ENCODE results near the gene SLX4. TPM values are rescaled to one million over a fixed set of nuclear protein-coding genes. Genes with fewer than 3 reads are reported as not detected.
A peak's percentile ranks its signal among the peaks of the same experiment; 100 is the strongest.

Gene SLX4
- total and polyA plus RNA-seq, 2 donors (not counting 1 experiment from before 2014, with no cell fraction given), result 5.4 to 13.3 TPM

- no peak overlapping the region for H2AFZ ChIP-seq (ENCODE audit: insufficient read depth, low read depth, low read length, poor library complexity, severe bottlenecking)
- H3K9ac ChIP-seq (ENCODE audit: low read length), result no peak overlapping the region
- H3K9me3 ChIP-seq (ENCODE audit: control extremely low read depth in 1 of 3, control insufficient read depth in 2 of 3, insufficient read depth in 1 of 3, low read length in 2 of 3), result no peaks in the 10 kb centered on the region
- peaks cover 2 to 51% of the 10 kb centered on the region in 2 experiments for H3K36me3 ChIP-seq (replicated peaks in 1 of 2; ENCODE audit: control extremely low read depth in 1 of 2, control insufficient read depth in 1 of 2, extremely low read depth in 1 of 2, insufficient read depth in 2 of 2, low read length in 1 of 2)
- Mint-ChIP-seq H3K27ac (peak overlapping the region; percentile 3), H3K4me3 (peak overlapping the region; percentile 20), H3K9me3 (ENCODE audit: insufficient read depth) (no peaks in the 10 kb centered on the region), H3K27me3 (no peaks in the 10 kb centered on the region), H3K4me1 (peaks cover 37% of the 10 kb centered on the region)
- no peaks in the 10 kb centered on the region for H4K20me1 ChIP-seq (ENCODE audit: control insufficient read depth, insufficient read depth, low read length, poor library complexity, severe bottlenecking)
- peaks cover 8% of the 10 kb centered on the region for H3K79me2 ChIP-seq (ENCODE audit: control insufficient read depth, insufficient read depth, low read length)
- no peak for ATAC-seq (ENCODE audit: low read depth)
- ChIA-PET CTCF (interaction anchor here (1.5 kb wide), 1 partner anchor 20 kb away, joined by 4 read pairs; no protein-coding TSS in a partner anchor), POLR2A (interaction anchor here (0.6 to 0.8 kb wide), 2 partner anchors 12 to 86 kb away, joined by 5 read pairs; no protein-coding TSS in a partner anchor)
- H3K27me3 ChIP-seq (replicated peaks in 1 of 4; ENCODE audit: control extremely low read depth in 1 of 4, control insufficient read depth in 3 of 4, insufficient read depth in 4 of 4, low read length in 3 of 4), result no peaks in the 10 kb centered on the region
- intact Hi-C loops (cut with micrococcal nuclease), result no loop called here
- 86% methylated on average over 6 of the region's 15 CpGs for whole genome bisulfite sequencing (ENCODE audit: insufficient coverage)
- H3K27ac ChIP-seq (ENCODE audit: low read length in 2 of 2), result peak overlapping the region in 1 of 2 donors; percentile 11
- H3K4me1 ChIP-seq (ENCODE audit: control insufficient read depth in 2 of 2, insufficient read depth in 2 of 2, low read length in 2 of 2), result peaks cover 28 to 45% of the 10 kb centered on the region in 2 donors
- peak overlapping the region; percentile 44 for H3K4me2 ChIP-seq (replicated peaks; ENCODE audit: low read depth, low read length, poor library complexity, severe bottlenecking)
- DNase-seq, result no peak
- no peak for TF ChIP-seq EZH2 (IDR thresholded peaks at IDR 0.05; ENCODE audit: borderline replicate concordance, insufficient read depth, low read depth, low read length, poor library complexity, severe bottlenecking)
- no peak for TF ChIP-seq CTCF (IDR thresholded peaks at IDR 0.05)
- no peak overlapping the region for H3K4me3 ChIP-seq (ENCODE audit: control extremely low read depth in 1 of 5, extremely low read depth in 1 of 5, insufficient read depth in 1 of 5, low read depth in 2 of 5, low read length in 4 of 5)
These were observed 64.3 kb downstream of the SLX4 start for GRCh38 chr16:3546986-3547682.

- no peak overlapping the region for H3K27ac Mint-ChIP-seq
- TF ChIP-seq EZH2 (IDR thresholded peaks at IDR 0.05; ENCODE audit: borderline replicate concordance, insufficient read depth, low read depth, low read length, poor library complexity, severe bottlenecking) (no peak), CTCF (IDR thresholded peaks at IDR 0.05) (no peak)
- no peak for ATAC-seq (ENCODE audit: low read depth)
- H3K4me1 ChIP-seq (ENCODE audit: control insufficient read depth in 2 of 2, insufficient read depth in 2 of 2, low read length in 2 of 2), result peaks cover 11 to 22% of the 10 kb centered on the region in 2 donors
- no peak overlapping the region for H3K4me3 Mint-ChIP-seq
- ChIA-PET CTCF (no interaction called here), POLR2A (no interaction called here)
- H4K20me1 ChIP-seq (ENCODE audit: control insufficient read depth, insufficient read depth, low read length, poor library complexity, severe bottlenecking), result no peaks in the 10 kb centered on the region
- 98% methylated on average over 6 of the region's 6 CpGs for WGBS (ENCODE audit: insufficient coverage)
- H3K4me1 Mint-ChIP-seq, result peaks cover 16% of the 10 kb centered on the region
- H3K4me2 ChIP-seq (replicated peaks; ENCODE audit: low read depth, low read length, poor library complexity, severe bottlenecking), result no peak overlapping the region
- no peaks in the 10 kb centered on the region for H3K9me3 ChIP-seq (ENCODE audit: control extremely low read depth in 1 of 3, control insufficient read depth in 2 of 3, insufficient read depth in 1 of 3, low read length in 2 of 3)
- no peaks in the 10 kb centered on the region for H3K27me3 Mint-ChIP-seq
- H3K79me2 ChIP-seq (ENCODE audit: control insufficient read depth, insufficient read depth, low read length), result no peaks in the 10 kb centered on the region
- no peak overlapping the region for H3K4me3 ChIP-seq (ENCODE audit: control extremely low read depth in 1 of 5, extremely low read depth in 1 of 5, insufficient read depth in 1 of 5, low read depth in 2 of 5, low read length in 4 of 5)
- peaks cover 0 to 26% of the 10 kb centered on the region in 2 experiments for H3K36me3 ChIP-seq (replicated peaks in 1 of 2; ENCODE audit: control extremely low read depth in 1 of 2, control insufficient read depth in 1 of 2, extremely low read depth in 1 of 2, insufficient read depth in 2 of 2, low read length in 1 of 2)
- no peaks in the 10 kb centered on the region for H3K9me3 Mint-ChIP-seq (ENCODE audit: insufficient read depth)
- H2AFZ ChIP-seq (ENCODE audit: insufficient read depth, low read depth, low read length, poor library complexity, severe bottlenecking), result no peak overlapping the region
- no peak for DNase-seq
- no peaks in the 10 kb centered on the region for H3K27me3 ChIP-seq (replicated peaks in 1 of 4; ENCODE audit: control extremely low read depth in 1 of 4, control insufficient read depth in 3 of 4, insufficient read depth in 4 of 4, low read length in 3 of 4)
- intact Hi-C loops (cut with micrococcal nuclease), result no loop called here
- no peak overlapping the region for H3K9ac ChIP-seq (ENCODE audit: low read length)
- H3K27ac ChIP-seq (ENCODE audit: low read length in 2 of 2), result no peak overlapping the region
These were observed 68.6 kb downstream of the SLX4 start for GRCh38 chr16:3542601-3543373.
